HG02610 (cell line): ENCODE data around the gene PSKH1.

ENCODE experiments used
- ATAC-seq: cut with Tn5 transposase; IDR thresholded peaks from one replicate; pipeline ENCODE4 v1.9.1; 2021; ENCODE audit warnings: mild to moderate bottlenecking, moderate library complexity; ENCODE audit not compliant: unreplicated experiment

PSKH1 gene

DNA sequence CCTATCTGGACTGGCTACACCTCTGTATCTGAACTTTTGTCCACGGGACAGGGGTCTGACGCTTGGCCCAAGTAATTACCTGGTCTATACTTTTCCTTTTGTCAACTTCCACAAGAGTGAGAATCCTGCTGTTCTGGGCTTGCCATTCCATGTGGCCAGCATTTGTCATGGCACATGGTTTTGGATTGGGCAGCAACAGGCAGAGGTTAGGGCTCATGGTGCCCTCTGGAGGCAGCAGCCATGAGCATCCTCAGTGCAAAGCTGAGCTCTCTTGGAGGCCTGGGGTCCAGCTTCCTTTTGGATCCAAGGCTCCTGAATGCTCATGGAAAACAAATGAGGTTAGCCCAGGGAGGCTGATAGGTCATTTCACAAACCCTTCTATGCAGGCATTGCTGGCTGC, 27.7 kb upstream of the PSKH1 start:
- ATAC-seq: no peak

DNA sequence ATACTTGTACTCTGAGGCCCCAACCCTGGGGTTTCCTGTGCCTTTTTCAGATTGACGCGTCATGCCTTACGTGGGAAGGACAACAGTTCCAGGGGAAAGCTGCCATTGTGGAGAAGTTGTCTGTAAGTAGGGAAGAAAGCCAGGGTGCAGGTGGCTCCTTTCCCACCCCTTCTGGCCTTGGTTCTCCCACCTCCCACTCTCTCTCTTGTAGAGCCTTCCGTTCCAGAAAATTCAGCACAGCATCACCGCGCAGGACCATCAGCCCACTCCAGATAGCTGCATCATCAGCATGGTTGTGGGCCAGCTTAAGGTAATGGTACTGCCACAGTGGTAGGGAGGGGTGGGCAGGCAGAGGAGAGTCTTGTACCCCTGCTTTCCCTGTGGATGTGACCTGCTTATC, 24.8 kb upstream of the PSKH1 start:
- ATAC-seq: no peak

DNA sequence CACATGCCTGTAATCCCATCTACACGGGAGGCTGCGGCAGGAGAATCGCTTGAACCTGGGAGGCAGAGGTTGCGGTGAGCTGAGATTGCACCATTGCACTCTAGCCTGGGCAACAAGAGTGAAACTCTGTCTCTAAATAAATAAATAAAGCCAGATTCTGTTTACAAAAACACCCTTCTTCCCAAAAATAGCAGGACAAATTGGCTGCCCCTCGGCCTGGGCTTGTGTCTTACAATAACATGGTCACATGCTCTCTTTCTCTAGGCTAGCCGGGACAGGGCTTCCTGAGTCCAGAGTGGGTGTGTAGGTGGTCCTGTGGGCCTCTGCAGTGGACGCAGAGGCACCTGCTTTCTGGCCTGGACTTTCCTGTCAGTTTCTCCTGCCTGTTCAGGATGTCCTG, 23.4 kb upstream of the PSKH1 start:
- ATAC-seq: no peak

DNA sequence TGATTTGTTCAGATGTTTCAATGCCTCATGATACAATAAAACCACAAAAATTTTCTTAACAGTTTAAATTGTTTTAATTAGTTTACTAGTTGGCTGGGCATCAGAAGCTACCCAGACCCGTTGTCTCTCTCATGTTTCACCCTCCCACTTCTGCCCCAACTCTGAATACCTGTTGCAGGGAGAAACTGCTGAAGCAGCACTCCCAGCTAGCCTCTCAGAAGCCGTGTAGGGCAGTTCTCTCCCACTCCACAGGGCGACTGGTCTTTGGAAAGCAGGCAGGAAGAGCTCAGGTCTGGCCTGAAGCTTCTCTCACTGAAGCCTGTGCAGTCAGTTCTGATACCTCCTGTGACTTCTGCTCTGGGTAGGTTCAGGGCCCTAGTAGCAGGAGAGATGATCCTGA, 21.8 kb upstream of the PSKH1 start:
- ATAC-seq: no peak

DNA sequence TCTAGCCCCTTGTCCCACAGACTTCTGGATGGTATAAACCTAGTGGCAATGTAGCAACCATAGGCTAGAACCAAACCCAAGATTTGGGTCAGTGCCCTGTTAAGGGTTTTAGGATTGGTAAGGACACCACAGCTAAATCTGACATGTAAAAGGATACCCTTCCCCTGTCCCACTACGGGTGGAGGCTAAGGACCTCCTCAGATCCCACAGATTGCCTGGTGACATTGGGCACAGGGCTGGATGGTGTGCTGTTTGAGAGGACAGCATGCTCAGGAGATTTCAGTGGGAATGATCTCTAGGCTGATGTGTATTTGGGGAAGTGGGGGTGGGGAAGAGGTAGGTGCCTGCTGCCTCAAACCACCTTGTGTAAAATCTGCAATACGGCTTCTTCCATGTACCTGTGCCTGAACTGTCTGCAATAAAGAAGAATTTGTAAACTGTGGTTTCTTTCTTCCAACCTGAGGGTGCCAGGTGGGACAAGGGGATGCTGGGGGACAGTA, 20.9 kb upstream of the PSKH1 start:
- ATAC-seq: no peak

DNA sequence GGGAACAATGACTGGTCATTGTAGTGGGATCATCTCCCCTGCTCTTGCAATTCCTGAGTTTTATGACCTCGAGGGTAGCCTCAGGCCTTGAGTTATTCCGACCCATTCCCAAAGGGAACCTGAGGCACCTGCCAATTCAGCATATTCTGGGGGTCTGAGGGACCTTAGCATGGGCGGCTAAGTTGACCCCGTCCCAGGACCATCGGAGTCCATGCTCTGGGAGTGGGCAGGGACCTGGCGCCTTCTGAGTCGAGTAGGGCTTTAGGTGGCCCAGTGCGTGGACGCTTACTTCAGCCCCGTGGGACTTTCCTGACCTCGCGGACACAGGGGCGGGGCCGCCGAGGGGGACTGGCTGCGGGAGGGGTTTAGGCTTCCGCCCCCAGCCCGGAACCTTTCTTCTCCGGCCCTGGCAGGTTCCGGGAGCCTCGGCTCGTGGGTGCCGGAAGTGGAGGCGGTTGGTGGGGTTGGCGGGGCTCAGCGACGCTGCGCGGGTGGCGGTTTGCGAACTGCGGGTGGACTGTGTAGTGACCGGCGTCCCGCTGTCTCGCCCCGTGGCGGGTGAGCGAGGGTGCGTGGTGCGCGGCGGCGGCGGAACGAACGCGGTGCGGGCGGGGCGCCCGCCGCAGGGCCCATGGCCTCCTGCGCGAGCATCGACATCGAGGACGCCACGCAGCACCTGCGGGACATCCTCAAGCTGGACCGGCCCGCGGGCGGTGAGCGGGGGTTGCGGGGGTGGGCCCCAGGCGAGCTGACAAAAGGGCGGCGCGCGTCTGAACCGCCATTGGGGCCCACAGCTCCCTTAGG, 20.2 kb upstream of the PSKH1 start, which contains the start of gene EDC4:
EDC4 (plus strand) TSS at position 422 of the 804 bp plus-strand sequence; CDS start at position 632, 210 bp downstream.
- ATAC-seq: peak; percentile 81

DNA sequence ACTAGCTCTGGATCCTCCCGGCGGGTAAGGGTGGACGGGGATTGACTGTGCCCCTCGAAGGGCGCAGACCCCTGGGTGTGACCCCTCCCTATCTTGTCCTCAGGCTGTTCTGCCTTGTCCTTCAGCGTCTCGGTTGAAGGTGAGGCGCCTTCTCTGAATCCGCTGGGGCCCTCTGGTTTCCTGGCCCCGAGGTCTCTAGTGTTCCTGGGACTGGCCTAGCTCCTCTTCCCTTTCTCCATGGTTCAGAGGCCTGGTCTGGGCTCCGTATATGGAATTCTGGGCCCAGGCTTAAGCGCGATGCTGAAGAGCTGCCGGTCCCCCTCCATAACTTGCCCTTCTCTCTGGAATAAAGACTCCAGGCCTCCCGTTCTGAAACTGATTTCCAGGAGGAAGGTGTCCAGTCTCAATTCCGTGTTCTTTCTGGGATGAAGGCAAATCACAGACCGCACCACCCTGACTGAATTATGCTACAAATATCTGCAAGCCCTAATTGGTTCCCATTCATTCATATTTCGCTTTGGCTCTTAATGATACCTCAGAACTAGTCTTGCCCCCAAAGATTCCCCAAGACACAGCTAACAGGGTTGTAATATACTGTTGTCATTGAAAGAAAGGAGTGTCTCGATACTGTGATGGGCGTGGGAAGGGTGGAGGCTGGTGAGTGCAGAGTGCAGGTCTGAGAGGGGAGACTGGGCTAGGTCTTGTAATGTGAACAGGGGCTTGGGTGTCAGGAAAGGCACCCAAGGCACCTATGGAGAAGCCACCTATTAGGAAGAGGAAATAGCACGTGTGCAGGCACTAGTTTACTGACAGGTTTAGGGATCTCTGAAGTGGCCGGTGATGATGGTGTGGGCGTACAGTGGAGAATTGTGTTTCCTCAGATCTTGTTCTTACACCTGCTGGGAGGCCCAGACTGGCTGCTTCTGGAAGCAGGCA, 19.4 kb upstream of the PSKH1 start:
- no peak for ATAC-seq

DNA sequence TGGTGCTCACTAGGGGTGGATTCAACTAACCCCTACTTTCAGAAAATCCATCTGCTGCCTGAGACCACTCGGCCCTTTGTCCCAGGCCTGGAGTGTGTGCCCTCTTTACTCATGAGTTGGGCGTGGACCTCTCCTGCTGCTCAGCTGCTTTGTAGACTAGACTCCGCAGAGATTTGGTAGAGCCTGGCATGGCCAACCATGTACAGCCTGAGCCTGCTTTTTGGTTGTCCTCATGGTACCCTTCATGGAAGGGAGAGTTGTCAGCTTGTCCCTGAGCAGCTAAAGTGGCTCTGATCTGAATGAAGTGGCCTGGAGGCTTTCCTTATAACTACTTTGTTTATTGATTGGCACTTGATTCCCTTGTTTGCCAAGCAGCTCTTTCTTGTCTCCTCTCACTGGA, 18.7 kb upstream of the PSKH1 start:
- no peak for ATAC-seq

DNA sequence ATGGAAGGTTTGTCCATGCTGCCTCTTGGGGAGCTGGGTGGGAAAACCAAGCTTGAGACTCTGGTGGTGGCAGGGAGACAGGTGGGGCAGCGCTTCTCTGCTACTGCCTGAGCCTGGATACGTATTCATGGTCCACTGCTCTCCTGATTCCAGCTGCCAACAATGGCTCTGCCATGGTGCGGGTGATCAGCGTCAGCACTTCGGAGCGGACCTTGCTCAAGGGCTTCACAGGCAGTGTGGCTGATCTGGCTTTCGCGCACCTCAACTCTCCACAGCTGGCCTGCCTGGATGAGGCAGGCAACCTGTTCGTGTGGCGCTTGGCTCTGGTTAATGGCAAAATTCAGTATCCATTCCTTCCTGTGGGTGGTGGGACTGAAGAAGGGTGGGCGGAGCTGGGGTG, 16.0 kb upstream of the PSKH1 start:
- ATAC-seq: no peak

DNA sequence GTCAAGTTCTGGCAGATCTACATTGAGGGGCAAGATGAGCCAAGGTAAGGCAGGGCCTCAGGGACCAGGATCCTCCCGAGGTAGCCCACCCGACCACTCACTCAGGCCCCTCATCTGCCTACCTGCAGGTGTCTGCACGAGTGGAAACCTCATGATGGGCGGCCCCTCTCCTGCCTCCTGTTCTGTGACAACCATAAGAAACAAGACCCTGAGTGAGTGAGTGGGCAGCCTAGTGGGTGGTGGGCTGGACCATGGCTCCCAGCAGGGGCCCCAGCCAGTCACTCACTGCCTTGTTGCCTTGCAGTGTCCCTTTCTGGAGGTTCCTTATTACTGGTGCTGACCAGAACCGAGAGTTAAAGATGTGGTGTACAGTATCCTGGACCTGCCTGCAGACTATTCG, 14.8 kb upstream of the PSKH1 start:
- no peak for ATAC-seq

DNA sequence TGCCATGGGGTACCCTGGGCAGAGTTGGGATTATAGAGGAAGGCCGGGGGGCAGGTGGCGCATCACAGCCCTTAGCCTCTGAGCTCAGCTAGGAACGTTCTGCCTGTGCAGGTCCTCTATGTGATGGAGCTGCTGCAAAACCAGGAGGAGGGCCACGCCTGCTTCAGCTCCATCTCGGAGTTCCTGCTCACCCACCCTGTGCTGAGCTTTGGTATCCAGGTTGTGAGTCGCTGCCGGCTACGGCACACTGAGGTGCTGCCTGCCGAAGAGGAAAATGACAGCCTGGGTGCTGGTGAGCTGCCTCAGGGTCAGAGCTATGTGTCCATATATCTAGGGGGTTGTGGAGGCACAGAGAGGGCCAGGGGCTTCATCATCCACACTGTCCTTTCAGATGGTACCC, 14.2 kb upstream of the PSKH1 start:
- no peak for ATAC-seq

DNA sequence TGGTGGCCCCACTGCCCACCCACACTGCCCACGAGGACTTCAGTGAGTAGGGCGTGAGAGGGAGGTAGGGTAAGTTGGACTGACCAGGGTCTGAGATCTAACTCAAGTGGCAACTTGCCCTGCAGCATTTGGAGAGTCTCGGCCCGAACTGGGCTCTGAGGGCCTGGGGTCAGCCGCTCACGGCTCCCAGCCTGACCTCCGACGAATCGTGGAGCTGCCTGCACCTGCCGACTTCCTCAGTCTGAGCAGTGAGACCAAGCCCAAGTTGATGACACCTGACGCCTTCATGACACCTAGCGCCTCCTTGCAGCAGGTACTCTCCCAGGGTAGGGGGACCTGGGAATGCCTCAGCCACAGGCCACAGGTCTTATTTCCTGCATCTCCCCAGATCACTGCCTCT, 13.6 kb upstream of the PSKH1 start:
- ATAC-seq: no peak

DNA sequence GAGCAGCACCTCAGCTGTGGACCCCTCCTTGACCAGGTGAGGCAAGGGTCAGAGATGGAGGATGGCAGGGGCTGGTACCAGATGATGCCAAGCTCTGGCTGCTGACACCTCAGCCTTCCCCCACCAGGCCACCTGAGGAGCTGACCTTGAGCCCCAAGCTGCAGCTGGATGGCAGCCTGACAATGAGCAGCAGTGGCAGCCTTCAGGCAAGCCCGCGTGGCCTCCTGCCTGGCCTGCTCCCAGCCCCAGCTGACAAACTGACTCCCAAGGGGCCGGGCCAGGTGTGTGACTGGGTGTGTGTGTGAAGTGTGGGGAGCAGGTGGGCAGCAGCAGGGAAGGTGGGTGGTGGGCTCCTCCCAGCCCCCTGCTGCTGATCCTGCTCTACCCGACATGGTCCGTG, 13.1 kb upstream of the PSKH1 start:
- no peak for ATAC-seq

DNA sequence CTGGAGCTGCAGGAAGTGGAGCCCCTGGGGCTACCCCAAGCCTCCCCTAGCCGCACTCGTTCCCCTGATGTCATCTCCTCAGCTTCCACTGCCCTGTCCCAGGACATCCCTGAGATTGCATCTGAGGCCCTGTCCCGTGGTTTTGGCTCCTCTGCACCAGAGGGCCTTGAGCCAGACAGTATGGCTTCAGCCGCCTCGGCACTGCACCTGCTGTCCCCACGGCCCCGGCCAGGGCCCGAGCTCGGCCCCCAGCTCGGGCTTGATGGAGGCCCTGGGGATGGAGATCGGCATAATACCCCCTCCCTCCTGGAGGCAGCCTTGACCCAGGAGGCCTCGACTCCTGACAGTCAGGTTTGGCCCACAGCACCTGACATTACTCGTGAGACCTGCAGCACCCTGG, 12.5 kb upstream of the PSKH1 start:
- no peak for ATAC-seq

DNA sequence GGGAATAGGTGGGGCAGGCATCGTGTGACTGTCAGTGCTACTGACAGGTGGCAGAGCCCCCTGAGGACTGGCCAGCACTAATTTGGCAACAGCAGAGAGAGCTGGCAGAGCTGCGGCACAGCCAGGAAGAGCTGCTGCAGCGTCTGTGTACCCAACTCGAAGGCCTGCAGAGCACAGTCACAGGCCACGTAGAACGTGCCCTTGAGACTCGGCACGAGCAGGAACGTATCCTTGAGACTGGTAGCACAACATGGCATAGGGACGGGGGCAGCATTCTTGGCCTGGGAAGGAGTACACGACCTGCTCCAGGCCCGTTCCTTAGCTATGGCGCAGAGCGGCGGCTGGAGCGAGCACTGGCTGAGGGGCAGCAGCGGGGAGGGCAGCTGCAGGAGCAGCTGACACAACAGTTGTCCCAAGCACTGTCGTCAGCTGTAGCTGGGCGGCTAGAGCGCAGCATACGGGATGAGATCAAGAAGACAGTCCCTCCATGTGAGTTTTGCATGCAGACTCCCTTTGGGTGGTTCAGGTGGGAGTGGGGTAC, 11.4 kb upstream of the PSKH1 start:
- no peak for ATAC-seq

DNA sequence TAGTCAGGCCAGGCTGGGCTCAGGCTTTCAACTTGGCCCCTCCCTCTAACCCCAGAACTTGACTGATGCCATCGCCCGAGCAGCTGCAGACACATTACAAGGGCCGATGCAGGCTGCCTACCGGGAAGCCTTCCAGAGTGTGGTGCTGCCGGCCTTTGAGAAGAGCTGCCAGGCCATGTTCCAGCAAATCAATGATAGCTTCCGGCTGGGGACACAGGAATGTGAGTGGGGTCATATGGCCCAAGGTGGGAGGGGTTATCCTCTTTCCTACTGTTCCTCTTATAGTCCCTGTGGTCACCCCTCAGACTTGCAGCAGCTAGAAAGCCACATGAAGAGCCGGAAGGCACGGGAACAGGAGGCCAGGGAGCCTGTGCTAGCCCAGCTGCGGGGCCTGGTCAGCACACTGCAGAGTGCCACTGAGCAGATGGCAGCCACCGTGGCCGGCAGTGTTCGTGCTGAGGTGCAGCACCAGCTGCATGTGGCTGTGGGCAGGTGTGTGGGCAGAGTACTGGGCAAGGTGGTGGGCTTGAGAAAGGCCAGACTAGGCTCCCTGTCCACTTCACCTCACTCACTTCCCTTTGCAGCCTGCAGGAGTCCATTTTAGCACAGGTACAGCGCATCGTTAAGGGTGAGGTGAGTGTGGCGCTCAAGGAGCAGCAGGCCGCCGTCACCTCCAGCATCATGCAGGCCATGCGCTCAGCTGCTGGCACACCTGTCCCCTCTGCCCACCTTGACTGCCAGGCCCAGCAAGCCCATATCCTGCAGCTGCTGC, 10.5 kb upstream of the PSKH1 start:
- no peak for ATAC-seq

DNA sequence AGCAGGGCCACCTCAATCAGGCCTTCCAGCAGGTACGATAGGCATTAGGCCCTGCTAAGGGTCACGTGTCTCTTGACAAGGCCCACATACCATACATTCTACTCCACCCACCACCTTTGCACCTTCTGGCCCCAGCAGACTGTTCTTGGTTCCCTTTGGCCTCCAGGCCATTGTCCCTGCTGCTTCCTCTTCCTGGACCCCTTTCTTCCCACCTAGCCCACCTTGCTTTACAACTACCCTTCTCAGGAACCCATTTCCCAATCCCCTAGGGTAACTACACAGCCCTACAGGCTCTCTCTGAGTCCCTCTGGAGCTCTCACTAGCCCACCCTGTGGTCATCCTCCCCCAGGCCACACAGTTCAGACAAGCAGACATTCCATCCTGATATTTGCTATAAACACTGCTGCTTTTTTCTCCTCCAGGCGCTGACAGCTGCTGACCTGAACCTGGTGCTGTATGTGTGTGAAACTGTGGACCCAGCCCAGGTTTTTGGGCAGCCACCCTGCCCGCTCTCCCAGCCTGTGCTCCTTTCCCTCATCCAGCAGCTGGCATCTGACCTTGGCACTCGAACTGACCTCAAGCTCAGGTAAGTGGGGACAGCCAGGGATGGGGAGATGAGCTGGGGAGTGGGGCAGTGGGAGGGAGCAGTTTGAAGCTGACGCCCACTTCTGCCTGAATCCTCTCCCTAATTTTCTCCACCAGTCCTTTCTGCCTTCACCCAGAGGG, 9.7 kb upstream of the PSKH1 start:
- no peak for ATAC-seq

DNA sequence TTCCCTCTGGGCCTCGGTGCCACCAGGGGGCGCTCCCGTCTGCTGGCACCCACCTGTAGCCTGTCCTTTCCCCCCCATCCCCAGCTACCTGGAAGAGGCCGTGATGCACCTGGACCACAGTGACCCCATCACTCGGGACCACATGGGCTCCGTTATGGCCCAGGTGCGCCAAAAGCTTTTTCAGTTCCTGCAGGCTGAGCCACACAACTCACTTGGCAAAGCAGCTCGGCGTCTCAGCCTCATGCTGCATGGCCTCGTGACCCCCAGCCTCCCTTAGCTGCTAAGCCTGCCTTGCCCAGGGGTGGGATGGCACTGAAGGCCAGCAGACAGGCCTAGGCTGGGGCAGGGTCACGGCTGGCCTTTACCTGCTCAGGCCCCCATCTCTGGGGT, 9.2 kb upstream of the PSKH1 start:
- no peak for ATAC-seq

DNA sequence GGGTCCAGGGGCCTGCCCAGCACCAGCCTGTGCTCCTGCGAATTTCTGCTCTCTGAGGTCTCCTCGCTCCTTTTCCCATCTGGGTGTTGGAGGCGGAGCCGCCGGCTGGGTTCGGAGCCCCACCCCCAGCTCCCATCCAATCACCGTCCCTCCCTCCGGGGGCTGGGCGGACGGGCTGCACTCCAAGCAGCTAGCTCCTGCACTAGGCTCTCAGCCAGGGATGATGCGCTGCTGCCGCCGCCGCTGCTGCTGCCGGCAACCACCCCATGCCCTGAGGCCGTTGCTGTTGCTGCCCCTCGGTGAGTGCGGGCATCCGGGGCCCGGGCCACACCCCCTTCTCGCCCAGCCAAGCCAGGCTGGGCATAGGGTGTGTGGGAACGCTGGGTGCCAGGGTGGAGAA, 8.4 kb upstream of the PSKH1 start, which contains the start of gene NRN1L:
NRN1L (plus strand) TSS at position 202 of the 400 bp plus-strand sequence; CDS start at position 221, 19 bp downstream.
- no peak for ATAC-seq

DNA sequence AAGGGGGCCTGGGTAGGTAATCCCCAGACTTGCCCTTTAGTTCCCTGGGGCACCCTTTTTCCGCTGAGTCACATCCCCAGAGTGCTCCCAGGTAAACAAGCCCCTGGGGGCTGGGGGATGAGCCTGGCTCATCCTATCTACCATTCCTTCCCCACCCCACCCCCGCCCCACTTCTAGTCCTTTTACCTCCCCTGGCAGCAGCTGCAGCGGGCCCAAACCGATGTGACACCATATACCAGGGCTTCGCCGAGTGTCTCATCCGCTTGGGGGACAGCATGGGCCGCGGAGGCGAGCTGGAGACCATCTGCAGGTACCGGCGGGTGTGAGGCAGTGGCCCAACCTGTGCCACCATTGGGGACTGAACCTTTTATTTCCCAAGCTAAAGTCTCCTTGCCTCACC, 7.5 kb upstream of the PSKH1 start:
- no peak for ATAC-seq
